Midbrain (tissue), 1 donor: ENCODE measurements around the gene DOCK4.

ENCODE experiments used
- DNase-seq: peaks from one replicate; lab custom pipeline; 2025; lab: John Stamatoyannopoulos, UW

Gene DOCK4

DNA sequence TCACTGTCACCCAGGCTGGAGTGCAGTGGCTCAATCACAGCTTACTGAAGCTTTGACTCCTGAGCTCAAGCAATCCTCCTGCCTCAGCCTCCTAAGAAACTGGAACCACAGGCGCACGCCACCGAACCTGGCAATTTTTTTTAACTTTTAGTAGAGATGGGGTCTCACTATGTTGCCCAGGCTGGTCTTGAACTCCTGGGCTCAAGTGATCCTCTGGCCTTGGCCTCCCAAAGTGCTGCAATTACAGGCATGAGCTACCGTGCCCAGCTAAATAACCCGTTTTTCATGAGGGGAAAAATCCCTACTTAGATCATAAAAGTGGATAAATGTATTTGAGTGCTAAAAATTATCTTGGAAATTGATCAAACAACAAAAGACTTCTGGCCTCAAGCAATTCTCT lies 443.4 kb downstream of the DOCK4 start:
- no peak for DNase-seq

DNA sequence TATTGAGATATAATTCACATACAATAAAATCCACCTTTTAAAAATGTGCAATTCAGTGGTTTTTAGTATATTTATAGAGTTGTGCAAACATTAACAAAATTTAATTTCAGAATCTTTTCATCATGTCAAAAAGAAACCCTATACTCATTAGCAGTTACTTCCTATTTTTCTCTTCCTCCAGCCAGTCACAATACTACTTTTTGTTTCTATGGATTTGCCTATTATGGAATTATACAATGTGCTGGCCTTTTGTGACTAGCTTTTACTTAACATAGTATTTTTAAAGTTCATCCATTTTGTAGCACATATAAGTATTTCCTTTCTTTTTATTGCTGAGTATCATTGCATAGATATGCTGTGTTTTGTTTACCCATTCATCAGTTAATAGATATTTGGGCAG lies 444.0 kb downstream of the DOCK4 start:
- DNase-seq = no peak

DNA sequence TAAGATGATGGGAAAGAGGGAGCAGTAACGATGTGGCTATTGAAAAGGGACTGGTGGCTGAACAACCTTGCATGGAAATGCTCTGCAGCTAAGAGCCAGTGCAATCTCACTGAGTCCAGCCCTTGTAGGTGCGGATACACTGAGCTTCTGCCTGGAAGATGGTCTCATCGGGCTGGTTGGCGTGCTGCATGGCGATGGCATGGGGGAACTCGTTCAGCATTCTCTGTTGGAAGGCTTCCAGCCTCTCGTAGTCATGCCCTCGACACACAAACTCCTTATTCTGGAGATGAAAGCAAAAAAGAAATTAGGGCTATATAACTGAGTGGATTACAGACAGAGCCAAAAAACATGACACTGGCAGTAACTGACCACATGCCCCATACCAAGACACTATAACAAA lies 446.2 kb downstream of the DOCK4 start:
- no peak for DNase-seq

DNA sequence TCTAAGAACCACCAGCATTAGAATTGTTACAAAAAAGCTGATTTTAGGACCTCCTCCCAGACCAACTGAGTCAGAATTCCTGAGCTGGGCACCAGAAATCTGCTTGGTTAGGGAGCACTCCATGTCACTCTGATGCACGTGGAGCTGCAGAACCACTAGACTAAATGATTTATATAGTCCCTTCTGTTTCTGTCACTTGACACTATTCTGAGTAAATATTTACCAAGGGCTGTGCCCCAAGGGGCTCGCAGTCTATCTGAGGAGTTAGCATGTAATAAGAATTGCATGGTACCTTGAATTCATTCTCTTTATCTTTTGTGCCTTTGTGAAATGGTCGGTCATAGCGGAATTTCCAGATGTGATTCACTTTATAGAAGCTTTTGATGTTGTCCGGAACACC lies 447.9 kb downstream of the DOCK4 start:
- no peak for DNase-seq

DNA sequence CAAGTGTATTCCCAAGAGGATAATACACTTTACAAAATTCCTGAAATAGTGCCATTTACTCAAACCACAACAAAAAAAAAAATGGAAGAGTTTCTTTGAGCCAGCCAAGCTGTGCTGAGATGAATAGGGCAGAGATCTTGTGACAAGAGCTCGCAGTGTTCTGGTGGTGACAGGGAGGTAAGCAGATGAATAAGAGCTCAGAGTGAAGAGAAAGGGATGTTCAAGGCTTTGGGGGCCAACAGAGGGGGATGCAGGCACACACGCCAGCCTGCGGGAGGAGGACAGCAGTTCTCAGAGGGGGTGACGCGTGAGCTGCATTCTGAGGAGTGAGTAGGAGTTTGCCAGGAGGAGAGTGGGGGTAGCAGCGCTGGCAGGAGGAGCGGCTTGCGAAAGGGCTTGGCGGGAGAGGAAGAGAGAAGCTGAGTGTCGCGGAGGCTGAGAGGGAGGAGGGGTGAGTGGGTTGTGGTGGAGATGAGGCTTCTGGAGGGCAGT lies 449.5 kb downstream of the DOCK4 start:
- peak; percentile 89 for DNase-seq

DNA sequence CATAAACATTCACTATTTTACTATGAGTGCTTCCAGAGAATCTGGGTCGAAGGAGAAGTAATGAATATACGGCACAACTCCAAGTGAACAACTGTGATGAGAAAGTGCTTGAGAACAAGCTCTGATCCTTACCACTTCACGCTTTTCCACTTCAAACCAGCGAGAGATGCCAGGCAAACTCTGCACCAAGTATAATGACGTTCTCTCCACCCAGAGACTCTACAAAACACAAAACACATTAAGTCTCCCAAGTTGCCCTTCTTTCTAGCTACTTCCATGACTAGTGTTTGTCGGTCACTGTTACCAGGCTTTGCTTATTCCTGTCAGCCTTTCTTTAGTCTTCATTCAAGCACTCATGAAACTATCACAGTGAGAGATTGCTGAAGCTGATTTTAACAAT lies 450.8 kb downstream of the DOCK4 start:
- DNase-seq = peak; percentile 39

DNA sequence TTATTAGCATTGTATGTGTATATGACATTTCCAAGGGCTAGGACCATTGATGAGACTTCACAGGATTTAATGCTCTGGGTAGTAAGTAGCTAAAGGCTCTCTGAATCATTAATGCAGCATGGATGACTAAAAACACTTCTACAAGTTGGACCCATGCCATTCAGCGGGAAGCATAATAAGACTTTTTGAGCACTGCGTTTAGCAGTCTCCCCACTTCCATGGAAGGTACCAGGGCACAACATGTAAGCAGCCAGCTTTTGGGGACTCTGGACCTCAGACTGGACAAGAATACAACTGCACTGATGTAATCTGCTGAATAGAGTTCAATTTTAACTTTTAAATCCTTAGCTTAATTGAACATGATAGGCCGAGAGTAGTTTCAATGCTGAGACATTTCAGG lies 452.2 kb downstream of the DOCK4 start:
- DNase-seq = peak; percentile 20

DNA sequence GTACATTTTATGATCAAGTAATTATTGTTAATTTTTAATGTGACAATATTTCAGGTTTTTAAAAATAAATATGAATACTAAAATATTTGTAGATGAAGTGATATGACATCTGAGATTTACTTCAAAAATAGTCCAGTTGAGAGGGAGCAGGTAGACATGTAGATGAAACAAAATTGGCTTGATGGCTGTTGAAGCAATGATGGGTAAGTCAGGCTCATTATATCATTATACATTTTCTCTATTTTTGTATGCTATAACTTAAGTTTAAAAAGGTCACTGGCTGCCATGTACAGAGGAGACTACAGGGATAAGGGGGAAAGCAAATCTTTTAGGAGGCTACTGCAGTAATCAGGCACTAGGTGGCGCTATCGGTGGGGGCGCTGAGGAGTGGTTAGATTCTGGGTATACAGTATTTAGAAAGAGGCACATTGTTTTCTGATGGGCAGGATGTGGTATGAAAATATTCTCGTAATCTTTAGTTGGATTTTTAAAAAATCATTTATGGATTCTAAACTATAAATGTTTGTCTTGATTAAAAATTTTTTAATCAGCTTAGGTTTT lies 454.1 kb downstream of the DOCK4 start:
- DNase-seq = peak; percentile 44

DNA sequence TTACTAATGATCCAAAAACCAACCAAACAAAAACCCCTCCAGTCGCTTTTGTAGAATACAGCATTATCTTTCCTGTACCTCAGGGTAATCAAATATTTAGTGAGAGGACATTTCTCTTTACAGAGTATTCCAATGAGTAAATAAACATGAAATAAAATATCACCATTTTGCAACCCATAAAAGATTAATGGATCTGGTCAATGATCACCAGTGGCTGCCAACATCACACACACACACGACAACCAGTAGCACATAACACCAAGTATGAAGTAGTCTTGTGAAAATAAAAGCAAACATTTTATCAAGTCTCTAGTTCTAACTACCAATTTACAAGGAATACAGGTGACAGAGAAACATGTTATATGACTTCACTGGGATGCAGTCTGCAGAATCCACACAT lies 455.3 kb downstream of the DOCK4 start:
- DNase-seq = no peak

DNA sequence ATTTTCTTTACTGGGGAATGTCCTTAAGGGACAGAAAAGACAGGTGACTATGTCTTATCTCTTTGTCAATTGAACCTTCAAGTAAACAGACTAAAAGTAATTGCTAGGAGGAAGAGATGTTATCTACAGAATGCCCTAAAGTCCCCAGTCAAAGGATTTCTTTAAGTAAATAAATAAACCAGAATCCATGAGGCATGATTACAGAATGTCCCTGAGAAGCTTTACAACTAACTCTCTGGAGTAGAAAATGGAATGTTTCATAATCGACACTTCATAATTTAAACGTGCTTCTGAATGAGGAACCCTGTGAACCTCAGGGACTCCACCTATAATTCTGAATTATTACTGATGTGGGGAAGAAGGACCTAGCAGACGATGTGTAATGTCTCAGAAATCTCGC lies 456.0 kb downstream of the DOCK4 start:
- no peak for DNase-seq

DNA sequence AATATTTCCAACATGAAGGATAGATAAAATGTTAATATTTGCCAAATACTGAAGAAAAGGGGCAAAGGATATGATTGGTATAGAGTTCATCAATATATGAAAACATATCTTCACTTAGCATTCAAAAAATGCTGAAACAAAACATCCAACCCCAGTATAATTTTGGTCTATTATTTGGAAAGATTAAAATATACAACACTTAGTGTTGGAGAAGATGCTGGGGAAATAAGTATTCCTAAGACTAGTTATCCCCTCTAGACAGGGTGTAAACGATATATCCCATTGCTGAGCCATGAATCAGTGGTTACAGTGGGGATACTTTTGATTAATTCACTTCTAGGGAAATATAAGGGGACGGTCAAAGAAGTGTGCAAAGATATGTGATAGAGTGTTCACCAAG lies 456.6 kb downstream of the DOCK4 start:
- DNase-seq = no peak

DNA sequence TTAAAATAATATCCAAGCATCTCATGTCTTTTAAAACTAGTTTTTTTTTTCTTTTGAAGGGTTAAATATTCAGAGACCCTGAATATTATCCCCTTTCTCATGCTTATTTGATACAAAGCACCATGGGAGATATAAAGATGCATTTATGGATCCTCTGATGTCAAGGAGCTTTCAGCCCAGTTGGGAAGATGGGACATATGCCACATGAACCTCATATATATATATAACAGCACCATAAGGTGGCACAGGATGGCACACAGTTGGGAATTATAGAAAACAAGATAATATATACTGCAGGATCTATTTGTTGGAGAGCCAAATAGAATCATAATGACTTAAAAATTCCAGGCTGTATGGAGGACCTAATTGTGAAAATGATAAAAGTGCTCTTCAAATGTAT lies 458.5 kb downstream of the DOCK4 start:
- no peak for DNase-seq

DNA sequence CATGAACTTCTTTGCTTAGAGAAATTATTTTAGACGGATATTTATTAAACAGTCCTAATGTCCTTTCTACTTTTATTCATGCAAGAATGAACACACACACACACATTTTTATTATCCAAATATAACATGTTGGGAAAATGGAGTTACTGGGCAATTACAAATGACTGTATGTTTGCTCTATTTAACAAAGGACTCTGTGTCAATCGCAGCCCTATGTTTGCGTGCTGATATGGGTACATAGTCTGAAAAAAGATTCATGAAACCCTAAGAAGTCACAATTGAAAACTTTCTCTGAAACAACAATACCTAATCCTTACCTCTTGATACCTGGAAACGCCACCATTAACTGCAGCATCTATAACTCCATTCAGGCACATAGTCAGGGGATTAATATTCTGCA lies 459.2 kb downstream of the DOCK4 start:
- DNase-seq = no peak

DNA sequence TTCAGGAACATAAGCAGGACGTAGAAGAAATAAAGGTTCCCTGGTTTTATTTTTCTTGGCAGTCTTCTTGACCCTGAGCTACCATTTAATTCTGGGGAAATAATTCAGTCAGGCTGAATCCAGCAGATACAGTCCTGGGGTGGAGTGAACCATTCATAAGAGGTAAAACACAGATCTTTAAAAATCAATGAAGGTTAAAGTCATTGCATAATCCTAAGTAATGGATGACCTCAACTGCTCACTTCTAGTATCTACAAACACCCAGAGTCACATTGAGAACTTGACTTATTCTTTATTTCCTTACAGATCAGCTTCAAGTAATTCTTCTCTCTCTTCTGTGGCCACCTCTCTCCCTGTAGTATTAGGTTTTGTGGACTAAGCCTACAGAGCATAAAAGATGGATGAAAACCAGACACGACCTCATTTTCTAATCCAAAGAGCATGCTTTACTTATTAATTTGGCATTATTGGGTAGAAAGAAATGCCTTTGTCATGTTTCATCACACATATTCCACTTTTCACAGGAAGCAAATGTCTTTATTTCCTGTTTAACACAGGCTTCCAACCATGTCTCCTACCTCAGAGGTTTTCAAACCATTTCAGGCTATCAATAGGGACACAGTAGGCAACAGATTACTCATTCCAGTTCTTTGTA lies 461.6 kb downstream of the DOCK4 start:
- DNase-seq = no peak

DNA sequence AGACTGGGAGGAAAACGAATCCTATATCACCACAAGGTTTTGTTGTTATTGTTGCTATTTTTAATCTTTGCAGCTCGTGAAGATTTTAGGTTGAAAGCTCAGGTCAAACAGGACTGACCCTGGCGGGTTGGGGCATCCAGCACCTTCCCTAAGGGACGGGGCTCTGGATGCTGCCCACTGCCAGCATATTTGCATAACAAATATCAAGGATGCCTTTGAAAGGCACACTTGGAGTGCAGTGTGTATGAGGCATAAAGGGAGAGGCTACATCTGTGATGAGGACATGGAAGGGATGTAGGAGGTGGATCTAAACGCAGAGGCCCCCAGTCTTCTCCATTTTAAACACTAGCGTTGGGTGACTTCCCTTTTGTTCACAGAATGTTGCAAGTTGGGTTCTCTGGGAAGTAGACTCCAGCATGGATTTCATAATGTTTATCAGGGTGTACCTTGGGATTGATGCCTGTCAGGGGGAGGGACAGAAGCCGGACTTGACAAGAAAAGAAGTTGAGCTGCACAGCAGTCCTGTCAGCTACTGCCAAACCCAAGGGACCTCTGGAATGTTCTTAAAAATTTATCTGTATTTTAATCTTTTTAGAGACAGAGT lies 462.9 kb downstream of the DOCK4 start:
- DNase-seq = no peak

DNA sequence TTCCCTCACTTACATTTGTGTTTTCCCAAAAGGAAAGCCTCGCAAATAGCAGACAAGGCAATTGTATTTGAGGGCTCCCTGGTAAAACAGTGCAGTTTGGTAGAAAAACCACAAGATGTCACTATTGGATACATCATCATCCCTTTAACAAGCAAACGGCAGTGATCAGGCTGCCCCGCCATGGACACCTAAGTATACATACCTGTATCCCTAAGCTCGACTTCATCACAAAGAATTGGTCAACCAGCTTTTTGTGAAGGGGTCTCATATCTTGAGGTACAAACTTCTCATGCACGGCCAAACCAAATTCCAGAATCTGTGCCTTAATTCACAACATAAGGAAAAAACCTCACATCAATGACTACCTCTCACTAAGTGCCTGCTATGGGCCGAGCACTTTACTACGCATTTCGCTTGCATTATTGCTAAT lies 464.4 kb downstream of the DOCK4 start:
- peak; percentile 74 for DNase-seq

DNA sequence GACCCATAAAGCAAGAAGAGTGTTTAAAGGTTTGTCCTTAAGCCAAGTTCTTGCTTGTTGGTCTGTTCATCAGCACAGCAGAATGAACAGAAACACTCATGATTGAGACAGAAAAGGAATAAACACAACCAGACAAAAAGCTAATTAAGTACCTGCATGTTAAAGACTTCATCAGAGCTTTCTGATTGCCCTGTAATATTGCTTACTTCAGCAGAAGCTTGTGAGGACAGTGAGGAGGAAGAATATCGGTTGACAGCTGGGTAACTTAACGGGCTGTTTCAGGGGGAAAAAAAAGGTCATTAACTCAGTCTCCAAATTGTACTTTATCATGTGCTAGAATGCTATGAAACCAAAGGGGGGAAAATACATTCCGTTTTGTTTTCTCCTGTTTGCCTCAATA lies 465.3 kb downstream of the DOCK4 start:
- no peak for DNase-seq

DNA sequence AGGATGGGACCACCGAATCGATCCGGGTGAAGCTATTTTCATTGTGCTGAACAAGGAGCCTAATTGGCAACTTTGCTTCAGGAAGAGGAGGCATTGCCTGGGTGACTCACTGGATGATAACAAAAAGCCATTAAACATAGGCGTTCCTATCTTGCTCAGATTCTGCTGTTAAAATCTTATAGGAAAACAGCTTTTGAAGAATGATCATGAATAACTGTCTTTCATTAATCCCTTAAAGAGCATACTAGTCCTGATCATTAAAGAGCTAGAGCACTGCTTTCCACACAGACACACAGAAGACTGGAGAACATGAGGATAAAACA lies 469.7 kb downstream of the DOCK4 start:
- no peak for DNase-seq

DNA sequence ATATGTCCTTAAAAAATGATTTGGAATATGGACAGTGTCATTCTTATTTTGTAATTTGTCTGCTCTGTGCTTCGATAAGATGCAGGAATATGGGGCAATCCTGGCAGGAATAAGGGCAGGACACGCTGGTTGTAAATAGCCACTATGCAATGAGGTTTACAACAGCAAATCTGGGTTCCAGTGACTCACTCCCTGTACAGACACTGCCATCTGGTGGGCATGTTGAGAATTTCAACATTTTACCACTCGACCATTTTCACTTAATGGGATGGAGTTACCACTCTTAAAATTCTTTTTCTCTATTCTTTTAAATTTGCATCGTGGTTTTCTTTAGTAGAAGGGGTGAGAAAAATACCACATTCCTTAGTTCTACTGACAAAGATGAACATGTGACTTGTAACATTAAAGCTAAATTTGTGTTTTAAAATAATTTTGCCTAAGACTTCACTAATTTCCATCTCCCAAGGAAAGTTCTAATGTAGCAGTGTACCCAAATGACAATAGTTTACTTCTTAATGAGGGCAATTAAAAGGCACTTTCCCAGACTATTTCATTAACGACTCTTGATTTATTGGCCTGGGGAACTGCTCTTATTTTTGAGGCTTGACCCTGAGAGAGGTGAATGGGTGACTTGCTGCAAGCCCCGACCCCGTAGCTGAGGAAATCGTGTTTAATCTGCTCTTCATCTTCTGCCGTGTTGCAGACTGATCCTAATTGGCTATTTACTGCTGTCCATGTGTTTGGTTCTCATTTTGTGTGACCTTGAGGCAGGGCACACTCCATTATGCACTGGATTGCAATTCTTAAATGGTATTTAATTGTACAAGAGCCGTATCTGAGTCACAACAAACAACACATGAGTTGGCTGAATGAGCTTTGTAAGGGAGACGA lies 470.3 kb downstream of the DOCK4 start:
- peak; percentile 74 for DNase-seq

DNA sequence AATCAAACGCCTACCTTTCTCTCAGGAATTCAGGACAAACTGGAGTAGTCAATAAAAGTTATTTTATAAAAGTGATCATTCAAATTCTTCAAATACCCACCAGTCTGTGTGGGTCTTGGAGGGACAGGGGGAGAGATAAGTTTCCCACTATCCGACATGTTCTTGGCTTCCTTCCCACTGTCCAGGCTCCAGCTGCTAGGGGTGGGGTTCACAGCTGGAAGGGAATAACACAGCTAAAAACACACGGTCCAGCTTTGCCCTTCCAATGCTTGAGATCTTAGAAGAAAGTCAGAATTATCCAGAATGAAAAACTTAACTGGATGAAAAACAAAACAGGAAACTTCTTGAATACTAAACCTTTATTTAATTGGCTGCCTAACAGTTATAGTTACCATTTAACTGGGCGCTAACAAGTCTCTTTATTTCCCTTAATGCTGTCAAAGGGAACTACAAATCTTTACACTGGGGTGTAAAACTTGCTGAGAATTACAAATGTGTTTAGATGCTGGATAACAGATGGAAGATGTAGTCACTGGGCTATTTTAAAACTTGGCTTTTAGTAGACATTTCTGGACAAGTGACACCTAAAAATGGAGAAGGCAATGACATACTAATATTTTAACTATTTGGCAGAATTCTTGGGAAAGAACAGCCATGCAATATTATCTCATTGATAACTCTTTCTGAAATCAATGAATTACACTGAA lies 471.1 kb downstream of the DOCK4 start:
- DNase-seq = no peak

DNA sequence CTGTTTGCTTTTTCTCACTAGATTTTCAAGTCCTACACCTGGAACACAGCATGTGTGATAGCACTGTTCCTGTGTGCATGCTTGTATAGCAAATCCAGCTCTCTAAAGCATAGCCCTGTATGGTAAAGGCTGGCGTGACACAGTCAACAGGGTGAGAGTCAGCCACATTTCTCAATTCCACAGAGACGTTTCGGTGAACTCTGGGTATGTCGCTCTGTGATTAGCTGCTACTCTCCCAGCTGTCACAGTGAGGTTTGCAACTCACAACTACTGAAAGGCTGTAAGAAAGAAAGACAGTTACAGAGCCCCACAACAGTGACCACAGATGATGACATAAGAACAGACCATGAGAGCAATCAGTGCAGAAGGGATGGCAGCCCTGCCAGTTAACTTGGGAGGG lies 473.3 kb downstream of the DOCK4 start:
- DNase-seq = no peak
